ENCODE data around the gene NECTIN2.
A peak's percentile ranks its signal among the peaks of the same experiment; 100 is the strongest.

The NECTIN2 gene

GRCh38 chr19:44807162-44807561 is 38.9 kb upstream of the NECTIN2 start:
- no peak for DNase-seq (ENCODE audit: low read depth)
- no peak for TF ChIP-seq CTCF (IDR thresholded peaks at IDR 0.05; ENCODE audit: low read length, missing control alignments)
- H3K4me3 ChIP-seq (replicated peaks; ENCODE audit: low read depth, low read length): no peak overlapping the region

DNA sequence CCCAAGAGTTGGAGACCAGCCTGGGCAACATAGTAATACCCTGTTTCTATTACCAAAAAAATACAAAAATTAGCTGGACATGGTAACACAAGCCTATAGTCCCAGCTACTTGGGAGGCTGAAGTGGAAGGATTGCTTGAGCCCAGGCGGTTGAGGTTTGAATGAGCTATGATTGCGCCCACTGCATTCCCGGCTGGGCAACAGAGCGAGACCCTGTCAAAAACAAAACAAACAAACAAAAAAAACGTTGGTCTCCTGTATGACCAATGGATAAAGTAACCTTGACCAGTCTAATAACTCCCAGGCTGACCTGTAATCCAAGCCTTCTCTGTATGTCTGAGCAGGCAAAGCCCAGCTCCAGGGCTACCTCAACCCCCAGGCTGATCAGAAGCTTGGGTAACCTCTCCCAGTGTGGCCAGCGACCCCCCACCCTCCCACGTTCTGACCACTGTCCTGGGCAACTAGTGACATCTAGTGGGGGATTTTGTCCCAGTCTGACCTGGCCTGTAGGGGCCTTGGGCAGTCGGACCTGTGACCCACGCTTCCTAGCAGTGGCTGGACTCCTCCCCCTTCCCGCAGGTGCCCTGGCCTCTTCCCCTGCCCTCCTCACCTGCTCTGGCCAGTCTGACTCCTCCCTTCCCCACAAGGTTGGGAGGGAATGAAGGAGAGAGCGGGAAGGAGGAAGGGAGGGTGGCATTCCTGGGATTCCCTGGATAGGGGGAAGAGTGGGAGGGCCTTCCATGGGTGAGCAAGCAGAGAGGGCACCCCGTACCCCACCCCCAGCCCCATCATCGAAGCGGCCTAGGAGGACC is 38.2 kb upstream of the NECTIN2 start:
- peak; percentile 34 for DNase-seq (ENCODE audit: low read depth)
- peak; percentile 52 for TF ChIP-seq CTCF (IDR thresholded peaks at IDR 0.05; ENCODE audit: low read length, missing control alignments)
- H3K4me3 ChIP-seq (replicated peaks; ENCODE audit: low read depth, low read length): no peak overlapping the region

- peak; percentile 67 for DNase-seq (ENCODE audit: low read depth)
- peak within 1 kb of the TSS; percentile 61 for H3K4me3 ChIP-seq (replicated peaks; ENCODE audit: low read depth, low read length)
Measured at GRCh38 chr19:44808463-44809371, 37.4 kb upstream of the NECTIN2 start, which contains the start of gene BCAM. TSS of gene BCAM (plus strand) at chr19:44809103. CDS start at chr19:44809125, 22 bp downstream.

DNA sequence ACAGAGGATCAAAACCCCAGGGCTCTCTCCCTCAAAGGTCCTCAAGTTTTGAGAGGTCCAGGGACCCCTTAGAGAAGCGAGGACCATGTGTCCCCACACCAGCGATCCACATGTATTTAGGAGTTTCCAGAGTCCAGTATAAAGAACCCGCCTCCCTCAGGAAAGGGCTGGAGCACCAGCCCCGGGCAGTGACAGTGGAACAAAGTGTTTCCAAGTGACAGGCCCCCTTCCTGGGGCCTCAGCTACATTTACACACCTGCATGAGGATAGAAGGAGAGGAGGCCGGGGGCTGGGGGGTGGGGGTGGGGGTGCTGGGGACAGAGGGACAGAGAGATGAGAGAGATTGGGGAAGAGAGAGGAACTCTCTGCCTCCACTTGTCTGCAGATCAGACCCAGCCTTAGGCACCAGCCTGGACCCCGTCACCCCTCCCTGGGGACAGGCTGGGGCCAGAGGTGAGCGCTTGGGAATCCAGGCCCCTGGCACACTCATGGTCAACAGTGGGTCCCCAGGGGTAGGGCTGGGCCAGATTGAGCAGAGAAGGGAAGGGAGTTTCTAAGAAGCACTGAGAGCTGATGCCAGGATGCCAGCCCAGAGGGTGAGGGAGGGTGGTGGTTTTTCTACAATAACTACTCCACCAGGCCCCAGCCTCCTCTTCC is 36.4 kb upstream of the NECTIN2 start:
- no peak for TF ChIP-seq CTCF (IDR thresholded peaks at IDR 0.05; ENCODE audit: low read length, missing control alignments)
- no peak for DNase-seq (ENCODE audit: low read depth)
- peak overlapping the region; percentile 61 for H3K4me3 ChIP-seq (replicated peaks; ENCODE audit: low read depth, low read length)

More at GRCh38 chr19:44808463-44809371, 37.4 kb upstream of the NECTIN2 start, which contains the start of gene BCAM:
- TF ChIP-seq CTCF (IDR thresholded peaks at IDR 0.05; ENCODE audit: low read length, missing control alignments): no peak

DNA sequence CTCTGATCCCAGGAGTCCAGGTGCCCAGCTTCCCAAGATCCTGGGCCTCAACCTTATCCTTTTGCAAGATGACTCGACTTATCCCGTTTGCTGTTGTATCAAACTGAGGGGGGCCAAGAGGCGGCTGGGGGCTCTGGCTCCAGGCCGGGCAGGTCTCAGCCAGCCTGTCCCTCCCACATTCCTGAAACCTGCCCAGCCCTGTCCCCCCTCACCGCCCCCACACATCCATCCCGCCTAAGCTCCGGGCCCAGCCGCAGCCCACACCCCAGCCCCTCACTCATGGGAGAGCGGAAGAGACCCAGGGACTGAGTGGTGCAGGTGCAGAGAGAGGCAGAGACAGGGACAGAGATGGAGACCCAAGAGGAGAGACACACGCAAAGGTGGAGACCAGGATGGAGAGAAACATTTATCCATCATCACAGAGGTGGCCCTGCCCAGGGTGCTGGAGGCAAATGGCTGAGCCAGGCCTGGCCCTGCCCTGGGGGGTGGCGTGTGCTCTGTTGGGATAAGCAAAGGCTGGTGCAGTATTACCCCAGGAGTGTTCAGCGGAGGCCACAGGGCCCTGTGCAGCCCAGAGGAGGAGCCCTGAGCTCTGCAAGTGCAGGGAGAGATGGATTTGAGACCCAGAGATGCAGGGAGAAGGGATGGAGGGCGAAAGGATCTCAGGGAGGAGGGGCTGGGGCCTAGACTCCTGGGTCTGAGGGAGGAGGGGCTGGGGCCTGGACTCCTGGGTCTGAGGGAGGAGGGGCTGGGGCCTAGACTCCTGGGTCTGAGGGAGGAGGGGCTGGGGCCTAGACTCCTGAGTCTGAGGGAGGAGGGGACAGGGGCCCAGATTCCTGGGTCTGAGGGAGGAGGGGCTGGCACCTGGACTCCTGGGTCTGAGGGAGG is 35.6 kb upstream of the NECTIN2 start:
- TF ChIP-seq CTCF (IDR thresholded peaks at IDR 0.05; ENCODE audit: low read length, missing control alignments): no peak
- H3K4me3 ChIP-seq (replicated peaks; ENCODE audit: low read depth, low read length): no peak overlapping the region
- no peak for DNase-seq (ENCODE audit: low read depth)

DNA sequence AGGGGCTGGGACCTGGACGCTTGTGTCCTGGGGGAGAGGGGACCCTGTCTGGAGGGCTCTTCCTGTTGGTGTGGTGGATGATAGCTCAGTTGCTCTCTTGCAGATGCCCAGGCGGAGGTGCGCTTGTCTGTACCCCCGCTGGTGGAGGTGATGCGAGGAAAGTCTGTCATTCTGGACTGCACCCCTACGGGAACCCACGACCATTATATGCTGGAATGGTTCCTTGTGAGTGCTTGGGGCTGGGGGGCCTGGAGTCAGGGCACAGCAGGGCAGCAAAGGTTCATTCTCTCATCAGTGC is 35.0 kb upstream of the NECTIN2 start:
- DNase-seq (ENCODE audit: low read depth): no peak
- no peak overlapping the region for H3K4me3 ChIP-seq (replicated peaks; ENCODE audit: low read depth, low read length)
- no peak for TF ChIP-seq CTCF (IDR thresholded peaks at IDR 0.05; ENCODE audit: low read length, missing control alignments)

All from fibroblast of pulmonary artery (primary cell).